NOMO-1 treated with DMSO at 0.1 percent for 48 hours (cell line): ENCODE data around the gene MAPT.

ENCODE experiments used
- DNase-seq: peaks from one replicate; lab custom pipeline; 2025; ENCODE audit not compliant: unreplicated experiment; lab: John Stamatoyannopoulos, UW

Gene MAPT

GRCh38 chr17:45969726-45970125 lies 75.4 kb downstream of the MAPT start:
- DNase-seq = no peak

- no peak for DNase-seq
Measured at GRCh38 chr17:45970659-45971058, 76.3 kb downstream of the MAPT start.

GRCh38 chr17:45971698-45972141 lies 77.4 kb downstream of the MAPT start:
- DNase-seq = no peak

- no peak for DNase-seq
Measured at GRCh38 chr17:45972531-45972930, 78.2 kb downstream of the MAPT start.

GRCh38 chr17:45973099-45973780 lies 78.9 kb downstream of the MAPT start:
- DNase-seq = no peak

- DNase-seq = no peak
Measured at GRCh38 chr17:45973946-45974859, 79.8 kb downstream of the MAPT start.

- DNase-seq = no peak
Measured at GRCh38 chr17:45974916-45975630, 80.7 kb downstream of the MAPT start.

- no peak for DNase-seq
Measured at GRCh38 chr17:45975640-45976295, 81.4 kb downstream of the MAPT start.

- DNase-seq = no peak
Measured at GRCh38 chr17:45976391-45976754, 82.0 kb downstream of the MAPT start.

GRCh38 chr17:45976755-45977505 lies 82.6 kb downstream of the MAPT start:
- no peak for DNase-seq

- no peak for DNase-seq
Measured at GRCh38 chr17:45977506-45977824, 83.1 kb downstream of the MAPT start.

- DNase-seq = no peak
Measured at GRCh38 chr17:45977976-45978626, 83.7 kb downstream of the MAPT start.

GRCh38 chr17:45979137-45979536 lies 84.8 kb downstream of the MAPT start:
- no peak for DNase-seq

- no peak for DNase-seq
Measured at GRCh38 chr17:45980855-45981254, 86.5 kb downstream of the MAPT start.

- no peak for DNase-seq
Measured at GRCh38 chr17:45981306-45981705, 87.0 kb downstream of the MAPT start.

GRCh38 chr17:45982791-45983613 lies 88.6 kb downstream of the MAPT start:
- no peak for DNase-seq

GRCh38 chr17:45983614-45984310 lies 89.4 kb downstream of the MAPT start:
- DNase-seq = no peak

- no peak for DNase-seq
Measured at GRCh38 chr17:45984368-45984767, 90.0 kb downstream of the MAPT start.

- DNase-seq = no peak
Measured at GRCh38 chr17:45985447-45985846, 91.1 kb downstream of the MAPT start.
